ENCODE data around the gene TRIM46.
"Not testable (repeated sequence)": the region's sequence is repeated elsewhere in the genome, so short reads cannot be mapped to it uniquely, and the experiment has no call there.

TRIM46 gene

GRCh38 chr1:155218854-155219591 is 45.4 kb downstream of the TRIM46 start:
- Histone ChIP-seq H3K9me3 (ENCODE audit: insufficient read depth, low read length) (no peaks in the 10 kb centered on the region), H3K4me3 (ENCODE audit: insufficient read depth, low read length, poor library complexity, severe bottlenecking) (no peak overlapping the region), H3K4me2 (ENCODE audit: low read depth, low read length, poor library complexity, severe bottlenecking) (no peak overlapping the region), H2AFZ (ENCODE audit: low read depth, low read length, severe bottlenecking) (peak overlapping the region; percentile 12), H3K27me3 (ENCODE audit: low read length) (no peaks in the 10 kb centered on the region), H3K27ac (ENCODE audit: low read depth, low read length) (no peak overlapping the region), H3K79me2 (ENCODE audit: insufficient read depth, low read length) (no peaks in the 10 kb centered on the region), H3F3A (ENCODE audit: insufficient read depth) (peaks cover 10% of the 10 kb centered on the region), H3K36me3 (ENCODE audit: low read length) (no peaks in the 10 kb centered on the region), H3K9me2 (replicated peaks; ENCODE audit: insufficient read depth, low read length) (no peaks in the 10 kb centered on the region), H3K9ac (ENCODE audit: low read length) (no peak overlapping the region), H4K20me1 (ENCODE audit: low read depth, low read length) (no peaks in the 10 kb centered on the region)
- TF ChIP-seq CTCF (IDR thresholded peaks at IDR 0.05; ENCODE audit: insufficient read depth, low read length, poor library complexity, severe bottlenecking): no peak
- TF ChIP-seq EZH2phosphoT487 (conservative IDR thresholded peaks at IDR 0.05; ENCODE audit: low read length): no peak

GRCh38 chr1:155219592-155220031 is 46.0 kb downstream of the TRIM46 start:
- Histone ChIP-seq H3K79me2 (ENCODE audit: insufficient read depth, low read length) (no peaks in the 10 kb centered on the region), H3K9me3 (ENCODE audit: insufficient read depth, low read length) (no peaks in the 10 kb centered on the region), H3K27ac (ENCODE audit: low read depth, low read length) (no peak overlapping the region), H3K9me2 (replicated peaks; ENCODE audit: insufficient read depth, low read length) (no peaks in the 10 kb centered on the region), H3K36me3 (ENCODE audit: low read length) (no peaks in the 10 kb centered on the region), H2AFZ (ENCODE audit: low read depth, low read length, severe bottlenecking) (peak overlapping the region; percentile 12), H4K20me1 (ENCODE audit: low read depth, low read length) (no peaks in the 10 kb centered on the region), H3K9ac (ENCODE audit: low read length) (no peak overlapping the region), H3K4me3 (ENCODE audit: insufficient read depth, low read length, poor library complexity, severe bottlenecking) (no peak overlapping the region), H3K27me3 (ENCODE audit: low read length) (no peaks in the 10 kb centered on the region), H3K4me2 (ENCODE audit: low read depth, low read length, poor library complexity, severe bottlenecking) (no peak overlapping the region), H3F3A (ENCODE audit: insufficient read depth) (peaks cover 16% of the 10 kb centered on the region)
- no peak for TF ChIP-seq CTCF (IDR thresholded peaks at IDR 0.05; ENCODE audit: insufficient read depth, low read length, poor library complexity, severe bottlenecking)
- no peak for TF ChIP-seq EZH2phosphoT487 (conservative IDR thresholded peaks at IDR 0.05; ENCODE audit: low read length)

- not testable (repeated sequence) for H4K20me1 ChIP-seq (ENCODE audit: low read depth, low read length); H2AFZ ChIP-seq (ENCODE audit: low read depth, low read length, severe bottlenecking); H3K9me2 ChIP-seq (replicated peaks; ENCODE audit: insufficient read depth, low read length); H3K9me3 ChIP-seq (ENCODE audit: insufficient read depth, low read length); H3K27me3 ChIP-seq (ENCODE audit: low read length); H3K79me2 ChIP-seq (ENCODE audit: insufficient read depth, low read length); H3K4me3 ChIP-seq (ENCODE audit: insufficient read depth, low read length, poor library complexity, severe bottlenecking); H3K9ac ChIP-seq (ENCODE audit: low read length); H3K27ac ChIP-seq (ENCODE audit: low read depth, low read length); H3K36me3 ChIP-seq (ENCODE audit: low read length); H3K4me2 ChIP-seq (ENCODE audit: low read depth, low read length, poor library complexity, severe bottlenecking)
- peaks cover 23% of the 10 kb centered on the region for H3F3A ChIP-seq (ENCODE audit: insufficient read depth)
These were observed 46.7 kb downstream of the TRIM46 start for GRCh38 chr1:155220211-155220965.

- Histone ChIP-seq H3K9me3 (ENCODE audit: insufficient read depth, low read length) (no peaks in the 10 kb centered on the region), H3K9ac (ENCODE audit: low read length) (peak overlapping the region; percentile 9; the same call in 1 of the 2 replicates), H3K27ac (ENCODE audit: low read depth, low read length) (peak overlapping the region; percentile 90), H3K4me3 (ENCODE audit: insufficient read depth, low read length, poor library complexity, severe bottlenecking) (no peak overlapping the region), H3K4me2 (ENCODE audit: low read depth, low read length, poor library complexity, severe bottlenecking) (peak overlapping the region; percentile 47), H3F3A (ENCODE audit: insufficient read depth) (peaks cover 38% of the 10 kb centered on the region), H3K79me2 (ENCODE audit: insufficient read depth, low read length) (peaks cover 14% of the 10 kb centered on the region; the same call in 1 of the 2 replicates), H4K20me1 (ENCODE audit: low read depth, low read length) (no peaks in the 10 kb centered on the region), H3K9me2 (replicated peaks; ENCODE audit: insufficient read depth, low read length) (no peaks in the 10 kb centered on the region), H2AFZ (ENCODE audit: low read depth, low read length, severe bottlenecking) (no peak overlapping the region), H3K36me3 (ENCODE audit: low read length) (no peaks in the 10 kb centered on the region), H3K27me3 (ENCODE audit: low read length) (no peaks in the 10 kb centered on the region)
- no peak for TF ChIP-seq CTCF (IDR thresholded peaks at IDR 0.05; ENCODE audit: insufficient read depth, low read length, poor library complexity, severe bottlenecking)
These were observed 49.4 kb downstream of the TRIM46 start for GRCh38 chr1:155223047-155223446.

GRCh38 chr1:155225404-155225759 is 51.7 kb downstream of the TRIM46 start:
- Histone ChIP-seq H3K27ac (ENCODE audit: low read depth, low read length) (peak overlapping the region; percentile 90), H3F3A (ENCODE audit: insufficient read depth) (peaks cover 39% of the 10 kb centered on the region), H3K4me2 (ENCODE audit: low read depth, low read length, poor library complexity, severe bottlenecking) (peak overlapping the region; percentile 93), H3K9ac (ENCODE audit: low read length) (peak overlapping the region; percentile 81; the same call in 1 of the 2 replicates), H3K79me2 (ENCODE audit: insufficient read depth, low read length) (peaks cover 14% of the 10 kb centered on the region; the same call in 1 of the 2 replicates), H3K4me3 (ENCODE audit: insufficient read depth, low read length, poor library complexity, severe bottlenecking) (peak overlapping the region; percentile 63)
- H4K20me1 ChIP-seq (ENCODE audit: low read depth, low read length); H3K9me3 ChIP-seq (ENCODE audit: insufficient read depth, low read length); H3K27me3 ChIP-seq (ENCODE audit: low read length); H2AFZ ChIP-seq (ENCODE audit: low read depth, low read length, severe bottlenecking); H3K9me2 ChIP-seq (replicated peaks; ENCODE audit: insufficient read depth, low read length); H3K36me3 ChIP-seq (ENCODE audit: low read length): not testable (repeated sequence)
